K562 (cell line): ENCODE measurements around the gene STK32C. TPM values are rescaled to one million over a fixed set of nuclear protein-coding genes. Genes with fewer than 3 reads are reported as not detected.

ENCODE experiments used
- ATAC-seq: fragments of 200-7000 bp; cut with Tn5 transposase; 3 replicates; pipeline ENCODE4 v1.9.1; 2020; ENCODE audit warnings: moderate library complexity
- BruUV-seq: library from RNA; stranded (reverse); fragments of 400-500 nt; replicated peaks from 2 replicates; lab custom pipeline; 2021; lab: Mats Ljungman, UMichigan
- CTCF ChIA-PET: fragments of 300-600 bp; formaldehyde crosslinking; extraction: SDS; loops from one replicate; lab custom pipeline; 2021; ENCODE audit warnings: low intra/inter-chr PET ratio; lab: Yijun Ruan, JAX
- POLR2A ChIA-PET: fragments of 300-600, 350-650 bp; sonication (Branson Sonifier 250); formaldehyde crosslinking; extraction: SDS; loops from one replicate; lab custom pipeline; 2021; ENCODE audit warnings: antibody characterized with exemption, inconsistent platforms; lab: Yijun Ruan, JAX
- DNase-seq, 4 experiments: peaks; one replicate each; pipeline versions ENCODE4 v3.0.0 to v3.0.0-alpha.2; 2011 to 2018; ENCODE audit warnings: low spot score in 3 of 4, mixed read lengths in 3 of 4; ENCODE audit errors: extremely low read depth in 1 of 4
- FAIRE-seq: peaks from 2 replicates; lab custom pipeline; 2011; peaks lifted over from hg19 to GRCh38; lab: Jason Lieb, UNC
- H2AFZ ChIP-seq: 2 replicates; pipeline ENCODE4 v1.6.0; 2011; ENCODE audit warnings: low read depth, low read length, control low read depth, inconsistent platforms
- H3K27ac ChIP-seq: fragments of 200-600 bp; 3 replicates; pipeline ENCODE4 v1.8.0; 2011; ENCODE audit warnings: low read depth, mild to moderate bottlenecking, control low read depth, inconsistent platforms, low read length, moderate library complexity, mixed read lengths; ENCODE audit errors: extremely low read depth
- H3K27me3 ChIP-seq, 2 experiments: fragments of 300-600 bp in 1 of 2; 2 replicates in 1 of 2; 3 replicates in 1 of 2; pipeline versions ENCODE4 v1.6.0 to v1.8.0; 2011; ENCODE audit warnings: inconsistent platforms in 2 of 2, low read length in 2 of 2, mild to moderate bottlenecking in 1 of 2, mixed read lengths in 1 of 2, moderate library complexity in 1 of 2; ENCODE audit not compliant: control insufficient read depth in 2 of 2, insufficient read depth in 2 of 2
- H3K36me3 ChIP-seq: fragments of 300-600 bp; 3 replicates; pipeline ENCODE4 v1.8.0; 2011; ENCODE audit warnings: mild to moderate bottlenecking, low read length, inconsistent platforms; ENCODE audit not compliant: control insufficient read depth, insufficient read depth
- H3K4me1 ChIP-seq, 2 experiments: fragments of 200-600 bp in 1 of 2; replicated peaks in 1 of 2; 2 replicates in 1 of 2; 3 replicates in 1 of 2; pipeline versions ENCODE4 v1.5.1 to v1.8.0; 2011; ENCODE audit warnings: inconsistent platforms in 2 of 2, low read length in 2 of 2, mild to moderate bottlenecking in 1 of 2, mixed read lengths in 1 of 2, moderate library complexity in 1 of 2; ENCODE audit not compliant: control insufficient read depth in 2 of 2, insufficient read depth in 2 of 2
- H3K4me2 ChIP-seq: 2 replicates; pipeline ENCODE4 v1.6.1; 2011; ENCODE audit warnings: low read length, control low read depth, inconsistent platforms, mixed read lengths; ENCODE audit not compliant: insufficient read depth
- H3K4me3 ChIP-seq: fragments of 200-600 bp; sonication (generic), shearing (Covaris generic); 2 replicates; pipeline ENCODE4 v1.5.1; 2016; ENCODE audit warnings: control low read depth, inconsistent platforms
- H3K79me2 ChIP-seq: fragments of 200-600 bp; 3 replicates; pipeline ENCODE4 v1.8.0; 2011; ENCODE audit warnings: low read length, inconsistent platforms; ENCODE audit not compliant: control insufficient read depth, insufficient read depth
- H3K9ac ChIP-seq, 2 experiments: 2 replicates each; pipeline versions ENCODE4 v1.6.0 to v1.6.1; 2011; ENCODE audit warnings: low read depth in 2 of 2, low read length in 2 of 2, control low read depth in 1 of 2, inconsistent platforms in 1 of 2, mild to moderate bottlenecking in 1 of 2, mixed read lengths in 1 of 2; ENCODE audit not compliant: insufficient read depth in 1 of 2
- H3K9me1 ChIP-seq: one replicate; pipeline ENCODE4 v1.6.0; 2011; ENCODE audit warnings: inconsistent platforms, mild to moderate bottlenecking, low read length, moderate library complexity; ENCODE audit not compliant: control insufficient read depth, insufficient read depth
- H3K9me3 ChIP-seq: replicated peaks from 2 replicates; pipeline ENCODE4 v1.5.1; 2011; ENCODE audit warnings: low read depth, low read length, inconsistent platforms; ENCODE audit not compliant: control insufficient read depth, insufficient read depth
- H4K20me1 ChIP-seq: replicated peaks from 2 replicates; pipeline ENCODE4 v1.6.1; 2011; ENCODE audit warnings: low read length, inconsistent platforms, mixed read lengths; ENCODE audit not compliant: control insufficient read depth, insufficient read depth
- AFF4 ChIP-seq: sonication (generic); formaldehyde crosslinking; IDR thresholded peaks from 2 replicates; pipeline ENCODE4 v1.8.0; 2023; ENCODE audit warnings: mild to moderate bottlenecking, missing genetic modification reagents
- BRD9 ChIP-seq: fragments of 450-650 bp; IDR thresholded peaks from 2 replicates; pipeline ENCODE4 v1.6.1; 2018; ENCODE audit warnings: low read depth; ENCODE audit not compliant: partially characterized antibody
- DEAF1 ChIP-seq: fragments of 450-650 bp; formaldehyde crosslinking; IDR thresholded peaks from 2 replicates; pipeline ENCODE4 v1.4.0; 2020; ENCODE audit warnings: mild to moderate bottlenecking, moderate library complexity
- E2F5 ChIP-seq: sonication (generic); formaldehyde crosslinking; IDR thresholded peaks from 2 replicates; pipeline ENCODE4 v1.8.0; 2022; ENCODE audit warnings: mild to moderate bottlenecking, missing genetic modification reagents
- WGBS: fragments of 100-300 bp; shearing (Covaris generic); methylation state at CpG from one replicate; pipeline ENCODE4 v1.1.6; 2016; ENCODE audit warnings: low coverage, mixed read lengths; ENCODE audit not compliant: insufficient coverage; ENCODE audit errors: missing lambda C conversion rate; 5-methylcytosine and 5-hydroxymethylcytosine counted together
- in situ Hi-C: fragments of 300-500 bp; cut with MboI; formaldehyde crosslinking; loops from 4 replicates; pipeline ENCODE4 v1.15.0; 2018; ENCODE audit warnings: inconsistent platforms, mixed read lengths
- intact Hi-C: fragments of 100-400 bp; cut with micrococcal nuclease; formaldehyde crosslinking; loops from 2 replicates; pipeline ENCODE4 v1.14.2; 2022
- polyA plus RNA-seq, 8 experiments: library from polyadenylated mRNA; depleted of rRNA in 4 of 8; stranded (reverse) in 5 of 8; unstranded in 3 of 8; fragments of >200 nt; fragmentation: Nextera tagmentation in 2 of 8; fragmentation: Illumina TruSeq in 1 of 8; extraction: Ambion mirVana in 2 of 8; extraction: Trizol in 1 of 8; gene quantifications; 2 replicates each; pipeline versions ENCODE4 v1.2.1 to v1.2.3, GENCODE V29; 2011 to 2014; ENCODE audit warnings: inconsistent platforms in 1 of 8, missing spikeins in 1 of 8
- total RNA-seq, 7 experiments: library from RNA; depleted of rRNA in 6 of 7; stranded (reverse); fragments of >200 nt in 6 of 7; fragmentation: Illumina TruSeq in 2 of 7; extraction: Trizol in 2 of 7; gene quantifications; 2 replicates each; pipeline versions ENCODE4 v1.2.1 to v1.2.3, GENCODE V29; 2011 to 2021; ENCODE audit warnings: low replicate concordance in 1 of 7

STK32C gene
- total and polyA plus RNA-seq, 9 of the 15 experiments (the other 6 are each of a cell fraction or from before 2014, with no cell fraction given): 1.5 to 20.9 (median 6.5) TPM

- Histone ChIP-seq H3K4me2 (no peak overlapping the region), H3K27me3 (peaks cover 0 to 35% of the 10 kb centered on the region in 2 experiments; a peak in 3 of 5 replicates), H3K79me2 (no peaks in the 10 kb centered on the region), H3K9ac (no peak overlapping the region), H3K9me1 (no peaks in the 10 kb centered on the region), H4K20me1 (no peaks in the 10 kb centered on the region), H3K4me3 (no peak overlapping the region), H3K36me3 (no peaks in the 10 kb centered on the region), H3K27ac (no peak overlapping the region), H3K9me3 (0 out of 2 replicates have a peak, but pooled peaks cover 3% of the 10 kb centered on the region), H3K4me1 (peaks cover 0 to 7% of the 10 kb centered on the region in 2 experiments; a peak in 1 of 5 replicates), H2AFZ (no peak overlapping the region)
- TF ChIP-seq AFF4 (CRISPR knock-in tag) (no peak), DEAF1 (CRISPR knock-in tag) (no peak), BRD9 (no peak), E2F5 (CRISPR knock-in tag) (no peak)
- 5% methylated on average over 7 of the region's 11 CpGs for WGBS
- POLR2A ChIA-PET: no interaction called here
- no peak for FAIRE-seq
- in situ Hi-C loops (no loop called here), intact Hi-C loops (no loop called here)
- CTCF ChIA-PET: no interaction called here
- no TSS peak for BruUV-seq
- no peak for ATAC-seq
- no peak for DNase-seq
Observed at GRCh38 chr10:132174237-132174636, 133.5 kb downstream of the STK32C start.
